Stimulated activated CD4-positive, alpha-beta T cell treated with anti-CD3 and anti-CD28 coated beads, Interleukin-4, amount 100 ng/mL, for 48 hours (primary cell): ENCODE data around the gene KIAA1191.
"Not testable (repeated sequence)": the region's sequence is repeated elsewhere in the genome, so short reads cannot be mapped to it uniquely, and the experiment has no call there.

Experiments
- DNase-seq, 2 donors: peaks; one replicate each; pipeline ENCODE4 v3.0.0-alpha.2; 2020; ENCODE audit warnings: low read depth in 2 of 2

Gene KIAA1191, protein sequence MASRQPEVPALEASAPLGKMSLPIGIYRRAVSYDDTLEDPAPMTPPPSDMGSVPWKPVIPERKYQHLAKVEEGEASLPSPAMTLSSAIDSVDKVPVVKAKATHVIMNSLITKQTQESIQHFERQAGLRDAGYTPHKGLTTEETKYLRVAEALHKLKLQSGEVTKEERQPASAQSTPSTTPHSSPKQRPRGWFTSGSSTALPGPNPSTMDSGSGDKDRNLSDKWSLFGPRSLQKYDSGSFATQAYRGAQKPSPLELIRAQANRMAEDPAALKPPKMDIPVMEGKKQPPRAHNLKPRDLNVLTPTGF

DNA sequence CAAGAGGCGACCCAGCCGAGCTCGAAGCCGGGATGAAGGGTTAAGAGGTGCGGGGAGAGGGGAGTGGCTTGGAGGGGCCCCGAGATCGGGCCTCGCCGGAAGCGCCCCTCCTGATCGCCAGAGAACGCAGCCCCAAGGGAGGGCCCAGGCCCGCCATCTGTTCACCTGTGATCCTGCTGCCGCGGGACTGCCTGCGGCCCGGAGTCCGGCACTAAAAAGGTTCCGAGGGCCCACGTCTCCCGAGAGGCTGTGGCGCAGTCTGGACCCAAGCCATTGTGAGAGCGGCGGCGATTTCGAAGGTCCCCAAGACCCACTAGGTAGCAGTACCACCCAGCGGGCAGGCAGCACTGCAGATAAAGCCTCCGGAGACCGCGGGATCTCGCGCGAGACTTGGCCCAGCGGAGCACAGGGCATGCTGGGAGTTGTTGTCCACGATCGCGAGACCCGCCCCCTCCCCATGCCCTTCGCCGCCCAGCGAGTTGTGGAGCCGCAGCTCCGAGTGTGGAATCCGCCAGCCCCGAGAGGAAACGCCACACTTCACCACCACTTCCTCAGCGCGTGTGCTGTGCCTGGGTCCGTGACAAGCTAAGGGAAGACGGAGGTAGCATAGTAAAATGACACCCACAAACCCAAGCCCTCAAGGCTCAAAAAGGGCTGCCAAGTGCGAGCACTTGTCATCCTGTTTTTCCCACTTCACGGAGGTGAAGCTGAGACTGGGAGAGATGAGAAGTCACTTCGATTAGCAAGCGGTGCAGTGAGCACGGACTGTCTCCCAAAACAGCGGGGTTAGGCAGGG is at the start of gene KIAA1191:
Gene KIAA1191 (minus strand): TSS at position 328 of the 796 bp plus-strand sequence. CDS start 2,256 bp downstream, outside the sequence.
- peak; percentile 89 to 94 for DNase-seq

DNA sequence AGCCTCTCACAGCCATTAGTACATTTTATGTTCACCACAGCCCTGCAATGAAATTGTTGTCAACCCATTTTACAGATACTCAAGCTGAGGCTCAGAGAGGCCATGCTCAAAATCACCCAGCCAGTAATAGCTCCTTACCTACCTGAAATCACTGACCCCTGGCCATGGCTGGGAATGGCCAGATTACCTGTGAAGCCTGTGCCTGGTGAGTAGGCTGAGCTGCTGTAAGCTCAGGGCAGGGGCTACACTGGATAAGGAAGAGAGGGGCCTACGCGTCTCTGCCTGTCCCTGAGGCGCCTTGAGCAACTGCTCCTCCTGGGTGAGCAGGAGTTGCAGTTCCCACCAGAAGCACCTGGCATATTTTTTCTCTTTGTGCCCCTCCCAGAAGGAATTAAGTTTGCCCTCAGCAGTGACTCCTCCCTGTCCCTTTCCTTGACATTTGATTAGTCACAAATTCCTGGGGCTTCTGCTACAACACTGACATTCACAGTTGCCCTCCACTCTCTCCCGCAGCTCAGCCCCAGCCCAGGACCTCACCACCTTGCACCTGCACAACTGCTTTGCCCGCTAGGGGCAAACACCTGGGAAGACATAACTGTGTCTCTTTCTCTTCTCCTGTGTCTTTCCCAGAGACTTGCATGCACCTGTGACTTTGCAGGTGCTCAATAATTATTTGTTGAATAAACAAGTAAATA is 49.1 kb upstream of the KIAA1191 start:
- no peak for DNase-seq

DNA sequence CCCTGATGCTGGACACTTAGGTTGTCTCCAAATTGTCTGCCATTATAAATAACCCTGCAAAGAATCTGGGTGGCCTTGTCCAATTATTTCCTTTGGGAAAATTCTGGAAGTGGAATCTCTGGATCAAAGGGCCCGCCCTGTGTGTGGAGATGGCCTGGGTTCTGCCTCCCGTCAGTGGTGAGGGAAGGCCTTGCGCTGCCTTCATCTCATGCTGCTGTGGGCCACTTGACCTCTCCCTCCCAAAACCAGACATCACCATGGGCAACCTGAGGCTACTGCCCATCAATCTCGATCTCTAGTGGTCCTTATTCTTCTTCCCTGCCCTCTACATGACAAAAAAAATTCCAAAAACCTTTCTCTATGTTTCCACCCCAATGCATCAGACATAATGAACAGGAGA is 48.2 kb upstream of the KIAA1191 start:
- DNase-seq, result no peak

DNA sequence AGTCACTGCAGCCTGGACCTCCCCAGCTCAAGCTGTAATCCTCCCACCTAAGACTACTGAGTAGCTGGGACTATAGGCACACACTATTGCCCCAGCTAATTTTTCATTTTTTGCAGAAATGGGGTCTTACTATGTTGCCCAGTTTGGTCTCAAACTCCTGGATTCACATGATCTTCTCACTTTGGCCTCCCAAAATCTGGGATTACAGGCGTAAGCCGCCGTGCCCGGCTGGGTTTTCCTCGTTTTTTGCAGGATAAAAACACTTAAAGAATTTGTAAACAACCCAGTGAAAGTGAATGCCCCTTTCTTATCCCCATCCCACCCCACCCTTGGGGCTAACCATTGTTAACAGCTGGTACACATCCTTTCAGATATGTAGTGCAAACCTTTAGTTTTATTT is 47.0 kb upstream of the KIAA1191 start:
- DNase-seq, result no peak

DNA sequence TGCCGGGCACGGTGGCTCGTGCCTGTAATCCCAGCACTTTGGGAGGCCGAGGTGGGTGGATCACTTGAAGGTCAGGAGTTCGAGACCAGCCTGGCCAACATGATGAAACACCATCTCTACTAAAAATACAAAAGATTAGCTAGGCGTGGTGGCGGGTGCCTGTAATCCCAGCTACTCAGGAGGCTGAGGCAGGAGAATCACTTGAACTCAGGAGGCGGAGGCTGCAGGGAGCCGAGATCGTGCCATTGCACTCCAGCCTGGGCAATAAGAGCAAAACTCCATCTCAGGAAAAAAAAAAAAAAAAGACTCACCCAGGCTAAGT is 46.6 kb upstream of the KIAA1191 start:
- not testable (repeated sequence) for DNase-seq

DNA sequence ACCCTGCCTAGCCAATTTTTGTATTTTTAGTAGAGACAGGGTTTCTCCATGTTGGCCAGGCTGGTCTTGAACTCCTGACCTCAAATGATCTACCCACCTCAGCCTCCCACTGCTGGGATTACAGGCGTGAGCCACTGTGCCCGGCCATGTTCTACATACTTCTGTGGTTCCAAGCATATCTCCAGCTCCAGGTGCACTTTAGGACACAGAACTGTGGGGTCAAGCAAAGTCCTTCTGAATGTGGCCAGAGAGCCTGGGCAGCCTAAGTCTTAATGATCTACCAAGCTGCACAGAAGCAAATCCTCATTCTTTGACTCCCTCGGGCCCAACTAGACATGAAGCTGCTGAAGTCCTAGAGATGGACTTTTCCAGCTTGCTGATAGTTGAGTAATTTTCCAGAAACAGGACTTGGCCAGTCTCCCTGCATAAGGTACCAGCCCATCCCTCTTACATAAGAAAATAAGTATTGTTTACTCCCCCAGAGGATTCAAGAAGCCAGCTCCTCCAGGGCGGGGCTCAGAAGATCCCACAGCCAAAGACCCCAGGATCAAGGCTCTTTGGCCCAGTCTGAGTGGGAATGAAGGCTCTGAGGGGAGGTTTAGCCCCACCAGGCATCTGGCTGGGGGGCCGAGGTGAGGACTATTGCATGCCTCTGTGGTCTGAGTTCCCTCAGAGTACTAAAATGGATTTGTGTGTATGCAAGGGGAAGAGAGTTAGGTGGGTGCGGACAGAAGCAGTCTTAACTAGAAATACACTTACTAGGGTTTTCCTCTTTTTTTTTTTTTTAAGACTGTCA is 46.1 kb upstream of the KIAA1191 start:
- no peak for DNase-seq

DNA sequence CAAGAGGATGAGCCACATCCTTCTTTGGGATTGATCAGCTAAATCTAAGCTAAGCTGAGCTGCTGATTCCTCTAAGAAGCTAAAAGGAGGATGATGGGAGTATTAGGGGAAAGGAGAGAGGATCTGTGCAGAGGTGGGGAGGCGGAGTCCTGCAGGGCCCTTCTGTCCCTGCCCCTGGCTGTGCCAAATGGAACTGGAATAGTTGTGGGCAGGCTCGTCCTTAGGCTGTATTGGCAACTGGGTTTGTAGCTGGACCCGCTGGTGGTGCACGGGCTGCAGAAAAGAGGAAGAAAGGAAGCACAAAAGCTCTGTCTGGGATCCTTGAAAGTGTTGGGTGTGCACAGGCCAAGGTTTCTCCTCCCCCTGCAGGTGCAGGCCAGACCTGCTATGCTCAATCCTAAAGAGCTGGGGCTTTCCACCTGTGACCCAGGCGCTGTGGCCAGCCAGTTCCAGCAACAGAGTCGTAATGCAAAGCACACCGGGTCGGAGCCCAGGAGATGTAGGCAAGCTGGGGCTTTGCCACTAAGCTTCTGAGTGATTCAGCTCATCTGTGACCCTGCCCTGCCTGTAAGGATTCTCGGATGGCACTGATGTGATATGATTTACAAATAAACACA is 45.0 kb upstream of the KIAA1191 start:
- no peak for DNase-seq

DNA sequence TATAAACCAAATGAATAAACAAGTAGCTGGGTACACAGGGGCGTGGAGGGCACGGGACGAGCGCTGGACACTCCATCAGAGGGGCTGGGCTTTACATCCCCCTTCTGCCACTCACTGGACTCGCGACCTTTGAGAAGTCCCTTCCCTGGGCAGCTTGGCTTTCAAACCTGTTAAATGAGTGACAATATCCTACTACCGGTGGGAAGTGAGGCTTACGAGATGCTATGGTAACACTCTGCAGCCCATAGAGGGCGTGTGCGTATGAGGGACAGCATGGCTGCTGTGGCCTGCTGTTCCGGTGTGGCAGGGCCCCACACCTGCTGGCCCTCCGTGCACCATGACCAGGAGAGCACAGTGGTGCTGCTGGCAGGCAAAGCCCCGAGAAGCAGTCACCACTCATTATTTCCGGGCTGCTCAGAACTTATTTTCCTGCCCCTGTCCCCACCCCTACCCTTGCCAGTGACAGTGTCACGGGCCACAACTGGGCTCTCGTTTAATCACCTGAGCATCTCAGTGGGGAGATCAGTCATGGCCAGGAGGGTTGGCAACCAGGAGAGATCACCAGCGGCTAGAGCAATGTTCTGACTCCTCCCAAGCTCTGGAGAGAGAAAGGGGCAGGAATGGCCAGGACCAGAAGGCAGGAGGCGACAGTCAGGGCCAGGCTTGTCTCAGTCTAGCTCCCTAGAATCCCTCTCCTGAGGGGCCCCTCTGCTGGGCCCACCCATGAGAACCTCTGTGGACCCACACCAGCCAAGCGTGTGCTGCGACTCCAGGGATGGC is 44.3 kb upstream of the KIAA1191 start:
- no peak for DNase-seq

DNA sequence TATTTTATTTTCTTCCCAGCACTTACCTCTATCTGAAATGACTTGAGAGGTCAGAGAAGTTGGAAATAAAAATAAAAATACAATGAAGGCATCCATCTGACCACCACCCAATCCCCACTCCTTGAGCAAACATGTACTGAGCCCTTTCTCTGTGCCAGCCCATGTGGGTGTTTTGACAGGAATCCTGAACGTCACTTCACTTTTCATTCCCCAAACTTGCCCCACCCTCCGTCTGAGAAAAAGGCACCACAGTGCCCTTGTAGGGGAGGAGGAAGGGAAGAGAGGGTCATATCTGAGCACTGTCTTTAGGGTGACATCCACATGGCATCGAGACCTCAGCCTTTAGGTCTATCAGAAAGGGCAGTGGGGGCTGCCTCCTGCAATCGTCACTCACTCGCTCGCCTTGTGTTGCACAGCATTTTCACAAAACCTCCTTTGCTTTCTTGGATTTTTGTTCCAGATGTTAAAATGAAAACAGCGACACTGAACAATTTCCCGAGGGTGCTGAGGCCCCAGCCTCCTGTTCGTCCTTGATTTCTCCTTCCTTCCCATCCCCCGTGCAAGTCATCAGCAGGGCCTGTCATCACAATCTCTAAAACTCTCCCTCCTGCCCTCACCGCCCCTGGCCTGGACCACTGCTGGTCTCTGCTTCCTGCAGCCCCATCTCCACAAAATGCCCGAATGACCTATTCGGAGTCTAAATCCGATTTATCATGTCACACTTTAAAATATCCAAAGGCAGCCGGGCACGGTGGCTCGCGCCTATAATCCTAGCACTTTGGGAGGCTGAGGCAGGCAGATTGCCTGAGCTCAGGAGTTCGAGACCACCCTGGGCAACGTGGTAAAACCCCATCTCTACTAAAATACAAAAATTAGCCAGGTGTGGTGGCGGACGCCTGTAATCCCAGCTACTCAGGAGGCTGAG is 40.0 kb upstream of the KIAA1191 start:
- DNase-seq, result no peak

DNA sequence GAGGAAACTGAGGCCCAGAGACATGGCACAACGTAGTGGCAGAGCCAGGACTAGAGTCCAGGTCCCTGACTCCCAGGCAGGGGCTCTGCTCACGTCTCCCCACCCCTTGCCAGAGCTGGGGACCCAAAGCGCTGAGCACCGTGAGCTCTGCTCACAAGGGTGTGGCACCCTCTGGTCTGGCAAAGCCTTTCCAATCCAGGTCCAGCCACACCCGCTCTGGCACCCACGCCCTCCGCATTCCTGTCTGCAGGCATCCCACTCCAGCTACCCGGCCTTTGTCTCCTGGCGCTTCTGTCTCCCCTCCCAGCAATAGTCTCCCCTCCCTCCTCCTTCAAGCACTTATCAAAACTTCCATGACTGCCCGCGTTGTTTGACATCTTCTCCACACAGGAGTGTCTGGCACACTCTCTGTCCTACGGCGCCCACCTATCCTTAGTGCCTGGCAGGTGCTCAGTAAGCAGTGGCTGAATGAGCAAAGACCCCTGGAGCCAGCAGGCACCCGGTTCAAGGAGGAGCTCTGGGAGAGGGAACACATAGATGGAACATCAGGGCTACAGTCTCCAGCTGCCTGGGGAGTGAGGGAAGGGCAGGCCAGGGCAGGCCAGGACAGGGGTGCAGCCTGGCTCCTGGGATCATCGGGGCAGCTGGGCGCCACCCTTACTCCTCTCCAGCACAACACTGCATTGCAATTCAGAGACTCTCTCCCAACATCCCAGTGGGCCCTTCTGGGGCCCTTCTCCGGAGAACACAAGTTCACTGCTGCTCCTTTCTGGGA is 39.0 kb upstream of the KIAA1191 start:
- DNase-seq, result no peak

DNA sequence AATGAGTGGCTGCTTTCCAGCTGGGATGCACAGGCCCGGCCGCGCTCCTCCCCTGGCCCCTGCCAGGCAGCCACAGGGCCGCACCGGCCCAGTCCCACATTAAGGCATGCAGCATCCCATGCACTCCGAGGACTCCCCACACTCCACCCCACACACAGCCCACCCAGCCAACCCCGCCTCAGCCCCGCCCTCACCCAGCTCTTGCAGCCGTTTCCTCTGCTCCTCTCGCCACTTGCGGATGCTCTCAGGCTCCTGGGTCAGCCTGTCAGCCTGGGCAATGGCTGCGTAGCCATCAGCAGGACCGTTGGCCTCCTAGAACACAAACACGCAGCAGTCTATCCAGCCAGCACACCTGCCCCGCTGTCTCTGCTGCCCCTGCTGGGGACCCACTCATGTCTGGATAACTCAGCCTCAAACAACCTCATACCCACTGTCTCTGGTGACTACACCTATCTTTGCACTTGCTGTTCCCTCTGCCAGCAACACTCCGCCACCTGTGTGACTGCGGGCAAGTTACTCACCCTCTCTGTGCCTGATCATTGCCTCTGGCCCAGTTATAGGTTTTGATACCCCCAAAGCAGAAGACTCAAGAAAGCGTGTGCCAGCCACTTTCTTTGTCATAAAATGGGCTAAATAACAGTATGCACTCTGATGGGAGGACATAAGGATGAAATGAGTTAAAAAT is 36.3 kb upstream of the KIAA1191 start:
- DNase-seq, result no peak

DNA sequence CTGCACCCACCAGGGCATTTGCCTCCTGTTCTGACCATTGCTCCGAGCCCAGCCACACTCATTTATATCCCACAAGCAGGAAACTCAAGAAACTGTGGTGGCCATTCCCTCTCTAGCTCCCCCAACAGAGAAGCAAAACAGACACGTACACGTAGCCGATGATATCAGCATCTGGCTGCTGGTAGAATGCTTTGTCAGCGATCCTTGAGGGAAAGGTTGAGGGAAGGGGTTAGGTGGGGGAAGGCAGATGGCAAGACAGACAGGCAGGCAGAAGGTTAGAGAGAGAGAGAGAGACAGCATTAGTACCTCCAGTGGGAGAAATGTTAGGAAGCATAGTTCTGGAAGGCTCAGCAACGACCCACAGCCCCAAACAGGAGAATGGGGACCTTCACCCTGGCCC is 34.8 kb upstream of the KIAA1191 start:
- no peak for DNase-seq

DNA sequence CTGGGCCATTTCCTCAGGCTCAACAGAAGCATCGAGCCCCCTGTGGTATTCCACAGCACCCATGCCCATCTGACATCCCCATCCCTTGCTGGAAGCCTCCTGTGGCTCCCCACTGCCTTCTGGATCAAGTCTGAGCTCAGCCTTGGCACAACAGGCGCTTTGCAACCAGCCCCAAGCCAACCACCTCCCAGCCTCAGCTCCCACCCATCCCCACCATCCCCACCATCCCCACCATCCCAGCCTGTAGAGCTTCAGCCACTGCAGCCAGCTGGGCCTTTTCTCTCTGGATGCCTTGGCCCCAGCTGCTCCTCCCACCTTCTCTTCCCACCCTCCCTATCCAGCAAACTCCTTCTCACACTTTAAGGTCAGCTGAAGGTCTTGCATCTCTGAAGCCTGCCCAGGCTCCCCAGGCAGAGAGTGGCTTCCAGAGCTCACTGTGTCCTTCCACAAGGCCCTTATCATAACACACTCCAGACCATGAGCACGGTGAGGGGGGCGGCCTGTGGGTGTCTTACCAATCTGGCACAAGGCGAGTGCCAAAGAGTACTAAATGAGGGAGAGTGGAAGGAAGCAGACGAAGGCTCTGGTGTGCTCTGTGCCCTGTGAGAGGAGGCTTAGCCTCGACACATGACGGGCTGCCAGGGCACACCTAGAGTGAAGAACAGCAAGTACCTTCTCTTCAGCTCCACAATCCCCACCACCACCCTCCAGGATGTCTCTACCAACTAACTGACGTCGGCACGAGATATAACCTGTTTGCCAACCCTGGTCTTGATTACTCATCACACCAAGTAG is 33.5 kb upstream of the KIAA1191 start:
- no peak for DNase-seq

DNA sequence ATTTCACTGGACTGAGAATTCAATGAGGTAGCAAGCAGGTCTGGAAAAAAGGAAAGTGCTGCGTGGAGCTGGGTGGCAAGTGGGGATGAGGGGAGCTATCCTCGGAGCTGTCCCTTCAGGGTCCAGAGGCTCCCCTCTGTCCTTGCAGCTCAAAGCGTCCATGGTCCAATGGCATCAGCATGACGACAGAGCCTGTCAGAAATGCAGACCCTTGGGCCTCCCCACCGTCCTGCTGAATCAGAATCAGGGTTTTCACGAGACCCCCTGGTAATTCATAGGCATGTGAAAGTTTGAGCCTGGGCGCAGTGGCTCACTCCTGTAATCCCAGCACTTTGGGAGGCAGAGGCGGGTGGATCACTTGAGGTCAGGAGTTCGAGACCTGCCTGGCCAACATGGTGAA is 32.5 kb upstream of the KIAA1191 start:
- no peak for DNase-seq

DNA sequence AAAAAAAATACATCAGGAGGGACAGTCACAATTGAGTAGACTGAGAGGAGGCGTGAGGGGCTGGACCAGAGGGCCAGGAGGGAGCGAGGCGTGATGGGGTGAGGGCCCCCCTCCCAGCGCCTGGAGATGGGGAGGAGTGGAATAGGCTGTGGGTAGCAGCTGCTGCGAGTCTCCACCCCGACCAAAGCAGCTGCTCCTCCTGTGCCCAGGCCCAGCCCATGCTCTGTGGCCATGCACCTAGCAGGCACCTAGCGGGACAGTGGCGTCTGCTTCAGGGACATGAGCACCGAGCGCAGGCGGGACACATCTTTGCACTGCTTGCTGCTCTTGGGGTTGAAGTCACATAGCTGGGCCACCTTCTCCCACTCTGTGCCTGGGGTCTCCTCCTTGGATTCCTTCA is 31.0 kb upstream of the KIAA1191 start:
- no peak for DNase-seq

DNA sequence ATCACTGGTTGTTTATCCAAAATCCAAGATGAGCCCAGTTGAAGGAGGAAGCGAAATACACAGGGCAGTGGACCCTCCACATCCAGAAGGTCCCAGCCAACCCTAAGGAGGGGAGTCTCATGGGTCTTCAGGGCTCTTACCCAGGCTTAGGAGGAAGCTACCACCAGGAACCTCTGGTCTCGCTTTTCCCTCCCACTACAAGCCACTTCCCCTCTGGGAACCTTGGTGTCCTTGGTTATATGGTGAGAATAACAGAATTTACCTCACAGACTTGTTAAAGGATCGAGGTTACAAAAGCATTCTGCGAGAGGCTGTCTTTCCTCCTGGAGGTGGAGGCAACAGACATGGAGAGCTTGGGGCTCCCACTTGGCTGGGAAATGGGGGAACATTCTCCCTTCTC is 30.4 kb upstream of the KIAA1191 start:
- no peak for DNase-seq

DNA sequence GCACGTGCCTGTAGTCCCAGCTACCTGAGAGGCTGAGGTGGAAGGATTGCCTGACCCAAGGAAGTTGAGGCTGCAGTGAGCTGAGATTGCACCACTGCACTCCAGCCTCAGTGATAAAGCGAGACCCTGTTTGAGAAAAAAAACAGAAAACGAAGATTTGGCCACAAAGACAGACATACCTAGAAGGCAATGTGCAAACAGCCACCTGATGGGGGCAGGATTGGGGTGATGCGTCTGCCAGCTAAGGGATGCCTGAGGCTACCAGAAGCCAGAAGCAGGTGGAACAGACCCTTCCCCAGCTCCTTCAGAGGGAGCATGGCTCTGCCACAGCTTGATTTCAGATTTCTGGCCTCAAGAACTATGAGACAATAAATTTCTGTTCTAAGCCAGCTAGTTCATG is 29.9 kb upstream of the KIAA1191 start:
- no peak for DNase-seq
